ENCODE measurements around the gene THEM5. TPM values are rescaled to one million over a fixed set of nuclear protein-coding genes. Genes with fewer than 3 reads are reported as not detected.

THEM5 gene
- total and polyA plus RNA-seq, 2 experiments from 2014 or later, result not detected

DNA sequence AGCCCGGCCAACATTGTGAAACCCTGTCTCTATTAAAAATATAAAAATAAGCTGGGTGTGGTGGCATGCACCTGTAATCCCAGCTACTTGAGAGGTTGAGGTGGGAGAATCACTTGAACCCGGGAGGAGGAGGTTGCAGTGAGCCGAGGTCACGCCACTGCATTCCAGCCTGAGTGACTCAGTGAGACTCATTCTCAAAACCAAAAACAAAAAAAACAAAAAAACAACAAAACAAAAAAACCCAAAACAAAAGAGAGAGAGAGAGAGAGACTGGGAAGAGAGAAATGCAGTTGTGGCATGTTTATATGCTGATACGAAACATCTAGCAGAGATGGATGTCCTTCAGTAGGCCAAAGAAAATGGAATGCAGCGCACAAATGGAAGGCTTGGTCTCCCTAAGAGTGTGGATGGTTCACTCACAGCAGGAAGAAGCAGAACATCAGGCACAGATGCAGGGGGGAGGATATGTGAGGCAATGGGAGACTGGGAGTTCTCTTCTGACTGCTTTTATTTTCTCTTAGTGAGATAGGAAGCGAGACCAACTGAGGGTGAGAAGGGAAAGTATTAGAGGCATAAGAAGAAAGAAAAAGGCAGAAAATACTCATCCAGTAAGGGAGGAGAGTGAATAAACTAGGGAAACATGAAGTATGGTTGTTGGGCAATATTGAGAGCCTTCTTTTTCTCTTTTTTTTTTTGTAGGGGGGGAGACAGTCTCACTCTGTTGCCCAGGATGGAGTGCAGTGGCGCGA, 39.8 kb upstream of the THEM5 start:
- Histone ChIP-seq H3K27ac (no peak overlapping the region), H3K36me3 (peaks cover 30% of the 10 kb centered on the region), H3K4me1 (ENCODE audit: low read depth) (no peaks in the 10 kb centered on the region), H3K4me3 (no peak overlapping the region), H3K9me3 (ENCODE audit: low read depth) (no peaks in the 10 kb centered on the region), H3K27me3 (no peaks in the 10 kb centered on the region)
- peak in 1 of 2 donors; percentile 18 for DNase-seq (ENCODE audit: low read depth in 1 of 2, low spot score in 1 of 2)
- TF ChIP-seq, protein P1, sequence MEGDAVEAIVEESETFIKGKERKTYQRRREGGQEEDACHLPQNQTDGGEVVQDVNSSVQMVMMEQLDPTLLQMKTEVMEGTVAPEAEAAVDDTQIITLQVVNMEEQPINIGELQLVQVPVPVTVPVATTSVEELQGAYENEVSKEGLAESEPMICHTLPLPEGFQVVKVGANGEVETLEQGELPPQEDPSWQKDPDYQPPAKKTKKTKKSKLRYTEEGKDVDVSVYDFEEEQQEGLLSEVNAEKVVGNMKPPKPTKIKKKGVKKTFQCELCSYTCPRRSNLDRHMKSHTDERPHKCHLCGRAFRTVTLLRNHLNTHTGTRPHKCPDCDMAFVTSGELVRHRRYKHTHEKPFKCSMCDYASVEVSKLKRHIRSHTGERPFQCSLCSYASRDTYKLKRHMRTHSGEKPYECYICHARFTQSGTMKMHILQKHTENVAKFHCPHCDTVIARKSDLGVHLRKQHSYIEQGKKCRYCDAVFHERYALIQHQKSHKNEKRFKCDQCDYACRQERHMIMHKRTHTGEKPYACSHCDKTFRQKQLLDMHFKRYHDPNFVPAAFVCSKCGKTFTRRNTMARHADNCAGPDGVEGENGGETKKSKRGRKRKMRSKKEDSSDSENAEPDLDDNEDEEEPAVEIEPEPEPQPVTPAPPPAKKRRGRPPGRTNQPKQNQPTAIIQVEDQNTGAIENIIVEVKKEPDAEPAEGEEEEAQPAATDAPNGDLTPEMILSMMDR (IDR thresholded peaks at IDR 0.05; ENCODE audit: low read depth, low read length), result no peak

DNA sequence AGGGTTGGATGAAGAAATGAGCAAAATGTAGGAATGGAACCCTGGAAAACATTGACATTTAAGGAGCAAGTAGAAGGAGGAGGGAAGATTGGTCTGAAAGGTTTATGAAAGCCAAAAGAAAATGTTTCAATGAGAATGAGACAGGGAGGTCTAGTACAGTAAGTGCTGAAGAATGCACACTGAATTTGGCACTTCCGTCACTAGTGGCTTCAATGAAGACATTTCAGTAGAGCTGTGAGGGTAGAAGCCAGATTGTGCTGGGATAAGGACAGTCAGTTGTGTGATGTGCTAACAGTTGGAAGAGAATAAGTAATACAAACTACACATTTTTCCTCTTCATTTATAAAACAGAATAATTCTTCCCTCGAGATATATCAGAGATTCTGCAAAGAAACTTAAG, 38.7 kb upstream of the THEM5 start:
- Histone ChIP-seq H3K36me3 (peaks cover 39% of the 10 kb centered on the region), H3K27ac (no peak overlapping the region), H3K4me1 (ENCODE audit: low read depth) (no peaks in the 10 kb centered on the region), H3K27me3 (no peaks in the 10 kb centered on the region), H3K4me3 (no peak overlapping the region), H3K9me3 (ENCODE audit: low read depth) (no peaks in the 10 kb centered on the region)
- peak in 1 of 2 donors; percentile 73 for DNase-seq (ENCODE audit: low read depth in 1 of 2, low spot score in 1 of 2)
- TF ChIP-seq, protein P1 (IDR thresholded peaks at IDR 0.05; ENCODE audit: low read depth, low read length), result no peak

DNA sequence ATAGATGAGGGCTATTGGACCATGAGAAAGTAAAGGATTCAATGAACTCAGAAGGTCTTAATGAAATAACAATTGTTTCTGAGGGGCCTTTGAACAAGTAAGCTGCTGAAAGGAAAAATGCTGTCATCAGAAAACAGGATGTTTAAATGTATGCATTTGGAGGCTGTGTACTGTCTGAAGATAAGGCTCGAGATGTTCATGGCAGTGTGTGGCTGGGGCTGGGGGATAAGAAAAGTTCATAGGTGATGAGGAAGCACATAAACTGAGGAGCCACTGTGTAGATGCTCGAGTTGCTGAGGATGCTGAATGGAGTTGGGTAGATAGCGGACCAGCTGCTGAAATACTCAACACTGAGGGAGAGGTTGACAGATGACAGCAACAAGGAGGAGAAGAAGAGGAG, 38.0 kb upstream of the THEM5 start:
- no peaks in the 10 kb centered on the region for H3K9me3 ChIP-seq (ENCODE audit: low read depth)
- no peak for DNase-seq (ENCODE audit: low read depth in 1 of 2, low spot score in 1 of 2)
- peaks cover 39% of the 10 kb centered on the region for H3K36me3 ChIP-seq
- H3K27me3 ChIP-seq, result no peaks in the 10 kb centered on the region
- TF ChIP-seq, protein P1 (IDR thresholded peaks at IDR 0.05; ENCODE audit: low read depth, low read length), result no peak
- H3K27ac ChIP-seq, result no peak overlapping the region
- H3K4me1 ChIP-seq (ENCODE audit: low read depth), result no peaks in the 10 kb centered on the region
- no peak overlapping the region for H3K4me3 ChIP-seq

DNA sequence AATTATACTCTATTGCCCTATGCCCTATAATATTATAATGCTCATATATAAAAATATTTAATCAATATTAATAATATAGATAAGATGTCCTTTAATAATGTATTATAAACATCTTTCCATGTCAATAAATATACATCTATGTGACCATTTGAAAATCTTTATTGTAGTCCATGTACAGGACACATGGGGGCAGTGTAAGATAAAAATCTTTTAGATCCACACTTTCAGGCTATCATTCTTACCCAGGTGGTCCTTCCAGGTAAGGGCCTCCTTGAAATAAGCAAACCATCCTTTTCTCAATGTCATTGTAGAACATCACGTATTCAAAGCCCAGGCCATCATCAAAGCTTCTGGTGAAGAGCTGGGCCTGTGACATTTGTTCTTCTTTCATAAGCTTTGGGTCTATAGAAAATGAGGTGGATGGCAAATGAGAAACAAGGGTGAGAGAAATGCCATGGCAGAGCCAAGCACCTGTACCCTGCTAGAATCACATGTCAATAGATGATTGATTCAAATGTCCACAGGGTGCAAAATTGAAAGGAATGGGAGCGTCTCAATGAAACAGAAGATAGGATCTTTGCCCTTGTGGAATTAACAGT, 35.6 kb upstream of the THEM5 start:
- H3K4me1 ChIP-seq (ENCODE audit: low read depth), result no peaks in the 10 kb centered on the region
- no peak for DNase-seq (ENCODE audit: low read depth in 1 of 2, low spot score in 1 of 2)
- TF ChIP-seq, protein P1 (IDR thresholded peaks at IDR 0.05; ENCODE audit: low read depth, low read length), result peak; percentile 33
- no peak overlapping the region for H3K27ac ChIP-seq
- H3K4me3 ChIP-seq, result no peak overlapping the region
- H3K9me3 ChIP-seq (ENCODE audit: low read depth), result no peaks in the 10 kb centered on the region
- peaks cover 30% of the 10 kb centered on the region for H3K36me3 ChIP-seq
- H3K27me3 ChIP-seq, result no peaks in the 10 kb centered on the region

DNA sequence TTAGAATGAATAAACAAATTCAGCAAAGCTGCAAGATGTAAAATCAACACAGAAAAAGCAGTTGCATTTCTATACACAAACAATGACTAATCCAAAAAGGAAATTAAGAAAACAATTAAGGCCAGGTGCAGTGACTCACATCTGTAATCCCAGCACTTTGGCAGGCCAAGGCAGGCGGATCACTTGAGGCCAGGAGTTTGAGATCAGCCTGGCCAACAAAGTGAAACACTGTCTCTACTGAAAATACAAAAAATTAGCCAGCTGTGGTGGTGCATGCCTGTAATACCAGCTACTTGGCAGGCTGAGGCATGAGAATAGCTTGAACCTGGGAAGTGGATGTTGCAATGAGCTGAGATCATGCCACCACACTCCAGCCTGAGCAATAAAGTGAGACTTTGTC, 33.5 kb upstream of the THEM5 start:
- Histone ChIP-seq H3K36me3 (peaks cover 19% of the 10 kb centered on the region), H3K4me1 (ENCODE audit: low read depth) (no peaks in the 10 kb centered on the region), H3K4me3 (no peak overlapping the region), H3K27ac (no peak overlapping the region), H3K9me3 (ENCODE audit: low read depth) (no peaks in the 10 kb centered on the region), H3K27me3 (no peaks in the 10 kb centered on the region)
- DNase-seq (ENCODE audit: low read depth in 1 of 2, low spot score in 1 of 2), result peak in 1 of 2 donors; percentile 68
- TF ChIP-seq, protein P1 (IDR thresholded peaks at IDR 0.05; ENCODE audit: low read depth, low read length), result no peak
